Dedifferentiated amniotic fluid mesenchymal stem cell (primary cell): ENCODE data around the gene TEX19.
"Not testable (repeated sequence)": the region's sequence is repeated elsewhere in the genome, so short reads cannot be mapped to it uniquely, and the experiment has no call there.

Source experiments
- DNase-seq: peaks from one replicate; pipeline ENCODE4 v3.0.0-alpha.2; 2016; ENCODE audit errors: extremely low spot score

The TEX19 gene

DNA sequence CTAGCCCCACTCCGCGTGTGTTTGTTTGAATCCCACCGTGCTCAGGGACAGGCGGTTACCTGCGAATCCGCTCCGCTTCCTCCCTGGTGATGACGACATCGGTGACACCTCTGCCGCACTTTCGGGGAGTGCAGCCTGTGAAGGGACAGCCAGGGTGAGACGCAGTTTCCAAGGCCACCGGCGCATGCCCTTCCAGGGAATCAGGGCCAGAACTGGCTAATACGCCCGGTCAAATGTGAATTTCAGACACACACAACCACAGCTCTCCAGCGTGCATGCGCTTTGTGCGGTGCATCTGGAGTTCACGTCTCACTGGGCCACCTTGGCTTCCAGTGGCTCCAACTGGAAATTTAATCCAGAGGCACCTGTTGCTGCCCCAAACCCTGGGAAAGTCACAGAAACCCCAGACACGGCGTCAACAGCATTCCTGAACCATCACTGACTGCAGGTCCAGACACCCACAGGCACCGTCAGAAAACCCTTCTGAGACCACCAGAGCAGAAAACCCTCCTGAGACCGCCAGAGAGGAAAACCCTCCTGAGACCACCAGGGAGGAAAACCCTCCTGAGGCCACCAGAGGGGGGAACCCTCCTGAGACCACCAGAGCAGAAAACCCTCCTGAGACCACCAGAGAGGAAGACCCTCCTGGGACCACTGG lies 52.5 kb downstream of the TEX19 start:
- no peak for DNase-seq

DNA sequence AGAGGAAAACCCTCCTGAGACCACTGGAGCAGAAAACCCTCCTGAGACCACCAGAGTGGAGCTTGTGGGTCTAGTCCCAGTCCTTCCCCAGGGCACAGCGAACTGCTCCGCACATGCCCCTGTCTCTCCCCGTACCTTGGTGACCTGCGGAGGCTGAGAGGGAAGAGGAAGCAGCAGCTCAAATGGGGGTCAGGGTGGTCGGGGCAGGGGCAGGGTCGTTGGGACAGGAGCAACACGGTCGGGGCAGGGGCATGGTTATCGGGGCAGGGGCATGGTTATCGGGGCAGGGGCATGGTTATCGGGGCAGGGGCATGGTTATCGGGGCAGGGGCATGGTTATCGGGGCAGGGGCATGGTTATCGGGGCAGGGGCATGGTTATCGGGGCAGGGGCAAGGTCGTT lies 53.0 kb downstream of the TEX19 start:
- not testable (repeated sequence) for DNase-seq

DNA sequence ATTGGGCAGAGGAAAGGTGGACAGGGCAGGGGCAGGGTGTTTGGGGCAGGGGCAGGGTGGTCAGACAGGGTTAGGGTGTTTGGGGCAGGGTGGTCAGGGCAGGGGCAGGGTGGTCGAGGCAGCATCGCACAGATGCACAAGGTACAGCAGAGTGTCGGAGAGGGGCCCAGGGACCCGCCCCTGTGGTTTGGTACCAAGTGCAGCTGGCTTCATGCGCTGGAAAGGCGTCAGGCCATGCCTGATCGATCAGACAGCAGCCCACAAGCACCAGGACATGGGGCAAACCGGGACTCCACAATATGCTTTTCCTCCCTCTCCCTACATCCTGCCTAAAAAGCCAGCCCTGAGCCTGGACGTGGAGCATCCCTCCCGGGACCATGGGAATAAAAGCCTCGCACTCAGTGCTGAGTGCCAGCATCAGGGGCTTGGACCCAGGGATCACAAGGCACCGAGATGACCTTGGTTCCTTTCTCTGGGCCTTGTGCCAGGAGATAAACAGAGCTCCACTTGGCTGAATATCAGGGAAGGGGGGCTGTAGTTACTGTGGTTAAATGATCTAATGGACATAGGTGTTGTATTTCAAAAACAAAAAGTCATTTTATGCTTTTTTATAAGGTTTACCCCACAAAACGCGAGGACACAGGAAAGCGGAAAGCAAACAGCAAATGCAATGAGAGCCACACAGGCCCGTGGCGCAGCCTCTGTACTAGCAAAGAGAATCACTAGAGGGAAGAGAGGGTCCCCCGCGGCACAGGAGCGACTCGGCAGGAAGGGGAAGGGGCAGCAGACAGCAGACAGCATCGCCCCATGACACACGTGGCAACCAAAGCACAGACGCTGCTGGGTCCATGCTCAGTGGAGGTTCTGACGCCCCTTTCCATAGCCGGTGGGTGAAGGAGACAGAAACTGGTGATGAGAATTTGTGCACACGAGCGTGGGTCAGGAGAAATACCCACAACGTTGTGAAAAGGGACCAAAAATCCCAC lies 53.8 kb downstream of the TEX19 start:
- no peak for DNase-seq
